Astrocyte of the hippocampus (primary cell): Measurements from ENCODE around the gene NINL.
"Not testable (repeated sequence)": the region's sequence is repeated elsewhere in the genome, so short reads cannot be mapped to it uniquely, and the experiment has no call there.

Experiments used
- DNase-seq: peaks from one replicate; pipeline ENCODE4 v3.0.0; 2011; ENCODE audit warnings: low read depth, low spot score

Gene NINL

GRCh38 chr20:25503051-25503639 is 82.2 kb downstream of the NINL start:
- not testable (repeated sequence) for DNase-seq

- no peak for DNase-seq
Measured at GRCh38 chr20:25500880-25501351, 84.4 kb downstream of the NINL start.

GRCh38 chr20:25499855-25500434 is 85.4 kb downstream of the NINL start:
- no peak for DNase-seq

- DNase-seq, result no peak
Measured at GRCh38 chr20:25499031-25499430, 86.3 kb downstream of the NINL start.

GRCh38 chr20:25498280-25498606 is 87.1 kb downstream of the NINL start:
- no peak for DNase-seq

GRCh38 chr20:25497586-25498279 is 87.6 kb downstream of the NINL start:
- no peak for DNase-seq

- peak; percentile 58 for DNase-seq
Measured at GRCh38 chr20:25496968-25497401, 88.3 kb downstream of the NINL start.

- no peak for DNase-seq
Measured at GRCh38 chr20:25496165-25496967, 89.0 kb downstream of the NINL start.

- no peak for DNase-seq
Measured at GRCh38 chr20:25495189-25495824, 90.0 kb downstream of the NINL start.

- no peak for DNase-seq
Measured at GRCh38 chr20:25494506-25495188, 90.7 kb downstream of the NINL start.

GRCh38 chr20:25493748-25494505 is 91.4 kb downstream of the NINL start:
- no peak for DNase-seq

GRCh38 chr20:25493137-25493536 is 92.2 kb downstream of the NINL start:
- no peak for DNase-seq

- no peak for DNase-seq
Measured at GRCh38 chr20:25491446-25492038, 93.8 kb downstream of the NINL start.

GRCh38 chr20:25490656-25491445 is 94.5 kb downstream of the NINL start:
- no peak for DNase-seq

GRCh38 chr20:25489221-25489871 is 96.0 kb downstream of the NINL start:
- DNase-seq, result no peak

- DNase-seq, result no peak
Measured at GRCh38 chr20:25487975-25488374, 97.4 kb downstream of the NINL start.

GRCh38 chr20:25487306-25487705 is 98.0 kb downstream of the NINL start:
- no peak for DNase-seq

GRCh38 chr20:25486377-25486776 is 99.0 kb downstream of the NINL start:
- DNase-seq, result no peak

GRCh38 chr20:25485872-25486271 is 99.5 kb downstream of the NINL start:
- no peak for DNase-seq
